ENCODE measurements around the gene PCDHA8.
"Not testable (repeated sequence)": the region's sequence is repeated elsewhere in the genome, so short reads cannot be mapped to it uniquely, and the experiment has no call there.

Gene PCDHA8

GRCh38 chr5:140828362-140828737 is 12.6 kb upstream of the PCDHA8 start:
- DNase-seq: no peak

- DNase-seq: not testable (repeated sequence)
Measured at GRCh38 chr5:140829511-140830501, 11.2 kb upstream of the PCDHA8 start.

- DNase-seq: no peak
Measured at GRCh38 chr5:140833993-140834392, 7.0 kb upstream of the PCDHA8 start, which contains the start of gene PCDHA7. PCDHA7 (plus strand) TSS chr5:140834269; CDS start chr5:140834384, 115 bp downstream.

GRCh38 chr5:140834439-140835008 is 6.5 kb upstream of the PCDHA8 start:
- not testable (repeated sequence) for DNase-seq

GRCh38 chr5:140835622-140836510 is 5.1 kb upstream of the PCDHA8 start:
- no peak for DNase-seq

GRCh38 chr5:140842798-140843733 is 2.1 kb downstream of the PCDHA8 start:
- no peak for DNase-seq

- DNase-seq: not testable (repeated sequence)
Measured at GRCh38 chr5:140848139-140849102, 7.4 kb downstream of the PCDHA8 start, which contains the start of gene PCDHA9. PCDHA9 (plus strand) TSS chr5:140848382; CDS start chr5:140848496, 114 bp downstream.

- DNase-seq: not testable (repeated sequence)
Measured at GRCh38 chr5:140849831-140850634, 9.0 kb downstream of the PCDHA8 start.

- DNase-seq: no peak
Measured at GRCh38 chr5:140855772-140856674, 15.0 kb downstream of the PCDHA8 start, which contains the start of gene PCDHA10. PCDHA10 (plus strand) TSS chr5:140855897; CDS start chr5:140856049, 152 bp downstream.

- DNase-seq: no peak
Measured at GRCh38 chr5:140857177-140857986, 16.4 kb downstream of the PCDHA8 start.

GRCh38 chr5:140857987-140858240 is 16.9 kb downstream of the PCDHA8 start:
- DNase-seq: no peak

GRCh38 chr5:140862441-140863295 is 21.7 kb downstream of the PCDHA8 start:
- no peak for DNase-seq

GRCh38 chr5:140868721-140869554 is 28.0 kb downstream of the PCDHA8 start, which contains the start of gene PCDHA11:
PCDHA11 (plus strand) TSS chr5:140868957; CDS start chr5:140869104, 147 bp downstream.
- DNase-seq: peak; percentile 16

- DNase-seq: peak; percentile 40
Measured at GRCh38 chr5:140869555-140869886, 28.5 kb downstream of the PCDHA8 start.
